ENCODE results near the gene TIAM1. TPM values are rescaled to one million over a fixed set of nuclear protein-coding genes. Genes with fewer than 3 reads are reported as not detected.

TIAM1 gene
- total RNA-seq, 1 donor from 2014 or later, result 6.6 TPM

- no peaks in the 10 kb centered on the region for H3K27me3 Mint-ChIP-seq (ENCODE audit: low read depth)
- no peak overlapping the region for H3K27ac Mint-ChIP-seq (ENCODE audit: unreplicated experiment)
- TF ChIP-seq CTCF (IDR thresholded peaks at IDR 0.05), result no peak
- no peaks in the 10 kb centered on the region for H3K4me1 Mint-ChIP-seq (ENCODE audit: low read depth)
- H3K9me3 Mint-ChIP-seq (ENCODE audit: low read depth), result no peaks in the 10 kb centered on the region
- no peak overlapping the region for H3K4me3 Mint-ChIP-seq (ENCODE audit: unreplicated experiment)
- DNase-seq (ENCODE audit: low spot score), result no peak
- no peaks in the 10 kb centered on the region for H3K36me3 Mint-ChIP-seq (ENCODE audit: low read depth)
Measured at GRCh38 chr21:31186916-31187315, 157.1 kb downstream of the TIAM1 start.

GRCh38 chr21:31185663-31186062, 158.4 kb downstream of the TIAM1 start:
- no peak for DNase-seq (ENCODE audit: low spot score)
- no peaks in the 10 kb centered on the region for H3K27me3 Mint-ChIP-seq (ENCODE audit: low read depth)
- H3K36me3 Mint-ChIP-seq (ENCODE audit: low read depth), result no peaks in the 10 kb centered on the region

GRCh38 chr21:31184876-31185275, 159.2 kb downstream of the TIAM1 start:
- H3K9me3 Mint-ChIP-seq (ENCODE audit: low read depth), result no peaks in the 10 kb centered on the region
- H3K27ac Mint-ChIP-seq (ENCODE audit: unreplicated experiment), result no peak overlapping the region
- H3K4me1 Mint-ChIP-seq (ENCODE audit: low read depth), result no peaks in the 10 kb centered on the region
- no peaks in the 10 kb centered on the region for H3K36me3 Mint-ChIP-seq (ENCODE audit: low read depth)
- H3K4me3 Mint-ChIP-seq (ENCODE audit: unreplicated experiment), result no peak overlapping the region
- H3K27me3 Mint-ChIP-seq (ENCODE audit: low read depth), result no peaks in the 10 kb centered on the region
- TF ChIP-seq CTCF (IDR thresholded peaks at IDR 0.05), result no peak
- DNase-seq (ENCODE audit: low spot score), result no peak

More at GRCh38 chr21:31185663-31186062, 158.4 kb downstream of the TIAM1 start:
- no peak for TF ChIP-seq CTCF (IDR thresholded peaks at IDR 0.05)
- Mint-ChIP-seq H3K4me1 (ENCODE audit: low read depth) (no peaks in the 10 kb centered on the region), H3K27ac (ENCODE audit: unreplicated experiment) (no peak overlapping the region), H3K4me3 (ENCODE audit: unreplicated experiment) (no peak overlapping the region), H3K9me3 (ENCODE audit: low read depth) (no peaks in the 10 kb centered on the region)

- Mint-ChIP-seq H3K27ac (ENCODE audit: unreplicated experiment) (no peak overlapping the region), H3K36me3 (ENCODE audit: low read depth) (no peaks in the 10 kb centered on the region), H3K4me1 (ENCODE audit: low read depth) (no peaks in the 10 kb centered on the region), H3K27me3 (ENCODE audit: low read depth) (no peaks in the 10 kb centered on the region), H3K9me3 (ENCODE audit: low read depth) (no peaks in the 10 kb centered on the region), H3K4me3 (ENCODE audit: unreplicated experiment) (no peak overlapping the region)
- no peak for TF ChIP-seq CTCF (IDR thresholded peaks at IDR 0.05)
- DNase-seq (ENCODE audit: low spot score), result no peak
Measured at GRCh38 chr21:31184459-31184858, 159.6 kb downstream of the TIAM1 start.

GRCh38 chr21:31182231-31183140, 161.6 kb downstream of the TIAM1 start:
- H3K4me1 Mint-ChIP-seq (ENCODE audit: low read depth), result peaks cover 4% of the 10 kb centered on the region
- H3K36me3 Mint-ChIP-seq (ENCODE audit: low read depth), result no peaks in the 10 kb centered on the region
- no peak overlapping the region for H3K4me3 Mint-ChIP-seq (ENCODE audit: unreplicated experiment)
- no peak for DNase-seq (ENCODE audit: low spot score)
- no peak overlapping the region for H3K27ac Mint-ChIP-seq (ENCODE audit: unreplicated experiment)
- H3K27me3 Mint-ChIP-seq (ENCODE audit: low read depth), result no peaks in the 10 kb centered on the region
- TF ChIP-seq CTCF (IDR thresholded peaks at IDR 0.05), result no peak
- no peaks in the 10 kb centered on the region for H3K9me3 Mint-ChIP-seq (ENCODE audit: low read depth)
